Stimulated activated CD4-positive, alpha-beta T cell treated with anti-CD3 and anti-CD28 coated beads, Interleukin-1b, Interleukin-23, amount 100 ng/mL, for 48 hours (primary cell): ENCODE measurements around the gene ZSCAN5C.
"Not testable (repeated sequence)": the region's sequence is repeated elsewhere in the genome, so short reads cannot be mapped to it uniquely, and the experiment has no call there.

Experiments
- DNase-seq: peaks from one replicate; pipeline ENCODE4 v3.0.0-alpha.2; 2020

ZSCAN5C gene, protein sequence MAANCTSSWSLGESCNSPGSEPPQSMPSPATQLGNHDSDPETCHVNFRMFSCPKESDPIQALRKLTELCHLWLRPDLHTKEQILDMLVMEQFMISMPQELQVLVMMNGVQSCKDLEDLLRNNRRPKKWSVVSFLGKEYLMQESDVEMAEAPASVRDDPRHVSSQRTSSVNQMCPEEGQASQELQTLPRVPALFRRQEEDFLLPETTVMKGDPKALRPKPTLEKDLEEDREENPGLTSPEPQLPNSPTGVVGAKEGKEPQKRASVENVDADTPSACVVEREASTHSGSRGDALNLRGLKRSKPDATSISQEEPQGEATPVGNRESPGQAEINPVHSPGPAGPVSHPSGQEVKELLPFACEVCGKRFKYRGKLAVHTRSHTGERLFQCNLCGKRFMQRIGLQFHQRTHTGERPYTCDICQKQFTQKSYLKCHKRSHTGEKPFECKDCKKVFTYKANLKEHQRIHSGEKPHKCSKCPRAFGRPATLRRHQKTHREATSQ

DNA sequence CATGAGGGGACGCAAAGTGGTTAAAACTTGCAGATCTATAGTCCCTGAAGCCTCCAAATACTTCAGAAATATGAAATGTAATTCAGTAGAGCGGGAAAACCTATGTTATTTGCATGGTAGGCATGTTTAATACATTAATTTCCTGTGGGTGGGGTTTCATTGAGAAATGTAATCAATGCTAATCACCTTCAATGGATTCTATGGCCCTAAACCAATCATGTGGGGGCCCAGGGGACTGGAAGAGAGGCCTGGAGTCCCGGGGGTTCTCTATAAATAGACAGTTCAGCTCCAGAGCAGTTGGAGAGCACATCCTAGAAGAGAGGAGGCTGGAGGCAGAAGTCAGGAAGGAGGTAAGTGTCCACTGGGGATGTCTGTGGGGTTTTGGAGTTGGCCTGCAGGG, at the start of gene ZSCAN5C:
TSS of gene ZSCAN5C (plus strand) at position 301 of the 400 bp plus-strand sequence. CDS start 3,641 bp downstream, outside the sequence.
- DNase-seq: no peak

- DNase-seq: no peak
These were observed 49.4 kb upstream of the ZSCAN5C start for GRCh38 chr19:56152644-56153043.

DNA sequence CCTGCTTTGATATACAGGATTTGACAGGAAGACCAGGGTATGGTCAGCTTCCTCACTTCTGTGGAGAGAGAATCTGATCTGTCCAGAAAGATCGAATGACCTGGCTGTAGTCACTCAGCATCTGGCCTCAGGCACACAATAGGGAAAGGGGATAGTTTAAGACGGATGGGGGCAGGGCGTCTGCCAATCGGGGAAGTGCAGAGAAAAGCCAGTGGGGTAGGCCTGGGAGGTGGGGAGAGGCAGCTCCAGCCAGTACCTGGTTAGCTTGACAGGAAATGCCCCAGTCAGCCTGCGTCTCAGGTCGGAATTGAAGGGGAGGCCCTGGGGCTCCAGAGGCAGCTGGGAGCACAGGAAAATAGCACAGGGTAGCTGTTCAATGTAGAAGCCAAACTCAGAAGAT, 48.6 kb upstream of the ZSCAN5C start:
- DNase-seq: no peak

- DNase-seq: no peak
These were observed 46.9 kb upstream of the ZSCAN5C start for GRCh38 chr19:56155124-56155687.

DNA sequence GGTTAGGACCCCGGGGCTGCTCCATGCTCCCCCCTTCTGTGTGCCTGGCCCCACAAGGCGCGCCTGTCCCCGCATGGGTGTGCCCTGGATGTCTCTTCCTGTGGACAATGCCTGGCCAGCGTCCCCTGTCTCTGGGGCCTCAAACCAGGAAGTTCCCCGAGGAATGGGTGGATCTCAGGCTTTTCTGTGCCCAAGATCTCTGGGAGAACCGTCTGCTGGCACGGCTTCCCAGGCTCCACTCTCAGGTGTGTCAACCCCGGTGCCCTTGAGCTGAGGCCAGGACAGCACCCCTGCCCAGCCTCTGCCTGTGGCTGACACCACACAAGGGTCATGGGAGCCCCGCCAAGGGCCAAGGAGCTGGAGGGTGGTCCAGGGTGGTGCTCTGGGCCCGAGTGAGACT, 45.3 kb upstream of the ZSCAN5C start:
- no peak for DNase-seq

GRCh38 chr19:56158170-56158757, 43.8 kb upstream of the ZSCAN5C start:
- DNase-seq: no peak

- DNase-seq: no peak
These were observed 43.0 kb upstream of the ZSCAN5C start for GRCh38 chr19:56159009-56159559.

DNA sequence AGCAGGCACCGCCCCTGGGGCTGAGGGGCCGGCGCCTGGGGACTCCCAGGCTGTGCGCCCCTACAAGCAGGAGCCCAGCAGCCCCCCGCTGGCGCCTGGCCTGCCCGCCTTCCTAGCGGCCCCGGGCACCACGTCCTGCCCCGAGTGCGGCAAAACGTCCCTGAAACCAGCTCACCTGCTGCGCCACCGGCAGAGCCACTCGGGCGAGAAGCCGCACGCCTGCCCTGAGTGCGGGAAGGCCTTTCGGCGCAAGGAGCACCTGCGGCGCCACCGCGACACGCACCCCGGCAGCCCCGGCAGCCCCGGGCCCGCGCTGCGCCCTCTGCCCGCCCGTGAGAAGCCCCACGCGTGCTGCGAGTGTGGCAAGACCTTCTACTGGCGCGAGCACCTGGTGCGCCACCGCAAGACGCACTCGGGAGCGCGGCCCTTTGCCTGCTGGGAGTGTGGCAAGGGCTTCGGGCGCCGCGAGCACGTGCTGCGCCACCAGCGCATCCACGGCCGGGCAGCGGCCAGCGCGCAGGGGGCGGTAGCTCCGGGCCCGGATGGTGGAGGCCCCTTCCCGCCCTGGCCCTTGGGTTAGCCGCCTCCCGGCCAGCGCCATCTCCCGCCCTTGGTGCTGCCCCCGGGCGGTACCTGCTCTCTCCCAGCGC, 42.3 kb upstream of the ZSCAN5C start:
- no peak for DNase-seq

DNA sequence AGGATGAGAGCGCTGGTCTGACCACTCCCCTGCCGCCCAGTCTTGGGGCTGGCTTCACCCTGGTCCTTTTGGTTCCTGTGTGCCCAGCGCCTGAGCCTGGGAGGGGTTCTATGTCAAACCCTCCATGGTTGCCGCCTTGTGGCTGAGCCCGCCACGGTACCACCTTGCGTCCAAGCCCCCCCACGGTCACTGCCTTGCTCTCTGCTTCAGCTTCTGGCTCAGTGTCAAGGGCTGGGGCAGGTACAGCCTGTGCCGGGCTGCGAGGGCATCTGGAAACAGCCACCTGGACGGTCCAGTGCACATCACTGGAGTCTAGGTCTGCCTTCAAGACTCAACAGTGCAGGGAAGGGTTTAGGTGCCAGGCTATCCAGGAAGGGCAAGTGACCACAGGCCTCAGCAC, 40.5 kb upstream of the ZSCAN5C start:
- DNase-seq: no peak

DNA sequence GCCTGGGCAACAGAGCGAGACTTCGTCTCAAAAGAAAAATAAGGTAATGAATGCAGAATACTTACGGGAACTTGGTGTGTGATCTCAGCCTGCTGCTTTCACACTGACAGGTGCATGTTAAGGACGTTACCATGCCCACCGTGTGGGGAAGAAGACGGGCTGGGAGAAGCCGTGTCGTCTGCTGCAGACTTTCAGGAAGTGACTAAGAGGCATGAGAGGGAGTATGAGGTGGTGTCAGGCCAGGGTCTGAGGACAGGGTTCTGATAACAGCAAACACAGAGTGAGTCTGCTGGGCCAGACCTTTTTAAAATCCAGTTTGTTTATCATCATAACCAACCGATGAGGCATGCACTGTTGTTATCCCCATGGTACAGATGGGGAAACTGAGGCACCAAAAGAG, 39.8 kb upstream of the ZSCAN5C start:
- peak; percentile 68 for DNase-seq

DNA sequence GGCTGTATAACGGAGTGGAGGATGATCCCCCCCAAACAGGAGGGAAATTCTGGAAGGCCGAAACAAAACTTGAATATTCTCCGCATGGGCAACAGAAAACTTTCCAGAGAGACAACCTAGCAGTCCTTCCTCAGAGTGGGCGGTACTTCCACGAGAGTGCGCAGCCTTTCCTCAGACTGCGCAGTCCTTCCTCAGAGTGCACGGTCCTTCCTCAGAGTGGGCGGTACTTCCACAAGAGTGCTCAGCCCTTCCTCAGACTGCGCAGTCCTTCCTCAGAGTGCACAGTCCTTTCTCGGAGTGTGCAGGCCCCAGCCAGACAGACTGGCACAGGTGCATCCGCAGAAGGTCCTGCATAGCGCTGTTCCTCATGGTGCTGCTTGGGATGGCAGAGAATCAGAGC, 39.0 kb upstream of the ZSCAN5C start:
- no peak for DNase-seq

GRCh38 chr19:56167064-56167578, 35.0 kb upstream of the ZSCAN5C start:
- no peak for DNase-seq

DNA sequence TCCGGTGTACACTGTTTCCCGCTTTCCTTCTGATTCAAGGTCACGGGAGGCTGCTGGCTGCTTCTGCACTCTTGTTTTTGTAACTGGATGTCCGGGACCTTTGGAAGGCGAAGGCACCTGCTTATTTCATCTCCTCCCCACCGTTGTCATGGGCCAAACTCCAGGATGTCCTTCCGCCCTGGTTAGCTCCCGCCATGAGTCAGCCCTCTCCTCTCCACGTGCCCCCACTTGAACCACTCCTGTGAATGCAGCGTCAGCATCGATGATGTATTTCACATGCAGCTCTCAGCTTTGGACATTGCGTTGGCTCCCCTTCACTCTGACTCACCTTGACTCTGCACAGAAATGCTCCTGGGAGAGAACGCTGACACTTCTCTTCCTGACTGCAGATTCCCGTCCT, 31.8 kb upstream of the ZSCAN5C start:
- DNase-seq: no peak

- DNase-seq: no peak
These were observed 28.0 kb upstream of the ZSCAN5C start for GRCh38 chr19:56174086-56174485.

DNA sequence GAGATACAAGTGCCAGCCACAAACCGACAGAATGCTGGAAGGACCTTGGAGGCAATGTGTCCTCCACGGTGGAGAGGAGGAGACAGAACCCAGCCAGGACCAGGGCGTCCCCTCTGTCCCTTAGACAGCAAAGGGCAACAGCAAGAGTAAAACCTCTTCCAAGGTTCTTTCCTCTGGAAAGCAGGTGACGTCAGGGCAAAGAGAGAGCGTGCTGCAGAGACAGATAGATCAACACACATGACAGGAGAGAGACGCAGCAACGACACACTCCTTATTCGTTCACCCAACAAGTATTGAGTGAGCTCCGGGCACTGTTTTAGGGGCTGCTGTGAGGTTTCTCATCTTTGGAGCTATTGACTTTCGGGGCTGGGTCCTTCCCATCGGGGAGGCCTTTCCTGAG, 27.5 kb upstream of the ZSCAN5C start:
- DNase-seq: no peak

GRCh38 chr19:56175861-56176307, 26.2 kb upstream of the ZSCAN5C start, which contains the start of gene GALP:
Gene GALP (plus strand): TSS chr19:56176008. CDS start chr19:56177109, 1,101 bp downstream.
- not testable (repeated sequence) for DNase-seq

DNA sequence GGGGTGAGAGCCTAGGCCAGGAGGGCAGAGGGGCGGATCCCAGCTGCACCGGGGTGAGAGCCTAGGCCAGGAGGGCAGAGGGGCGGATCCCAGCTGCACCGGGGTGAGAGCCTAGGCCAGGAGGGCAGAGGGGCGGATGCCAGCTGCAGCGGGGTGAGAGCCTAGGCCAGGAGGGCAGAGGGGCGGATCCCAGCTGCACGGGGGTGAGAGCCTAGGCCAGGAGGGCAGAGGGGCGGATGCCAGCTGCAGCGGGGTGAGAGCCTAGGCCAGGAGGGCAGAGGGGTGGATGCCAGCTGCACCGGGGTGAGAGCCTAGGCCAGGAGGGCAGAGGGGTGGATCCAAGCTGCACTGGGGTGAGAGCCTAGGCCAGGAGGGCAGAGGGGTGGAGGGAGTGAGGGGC, 25.8 kb upstream of the ZSCAN5C start:
- not testable (repeated sequence) for DNase-seq

DNA sequence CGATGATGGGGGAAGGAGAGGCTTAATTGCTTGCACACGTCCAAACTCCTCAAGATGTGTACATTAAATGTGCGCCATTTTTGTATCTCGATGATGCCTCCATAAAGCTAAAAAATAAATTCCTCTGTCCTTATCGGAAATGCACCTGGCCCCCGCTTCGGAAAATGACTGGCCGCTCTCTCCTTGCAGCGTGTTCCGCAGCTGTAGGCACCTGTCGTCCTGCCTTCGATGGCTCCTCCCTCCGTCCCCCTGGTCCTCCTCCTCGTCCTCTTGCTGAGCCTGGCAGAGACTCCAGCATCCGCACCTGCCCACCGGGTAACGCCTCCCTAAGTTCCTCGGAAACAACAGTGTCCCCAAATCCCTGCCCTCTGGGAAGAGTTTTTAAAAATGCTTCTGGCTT, 25.2 kb upstream of the ZSCAN5C start:
- DNase-seq: no peak

GRCh38 chr19:56177564-56178243, 24.4 kb upstream of the ZSCAN5C start:
- DNase-seq: no peak

- no peak for DNase-seq
These were observed 12.3 kb upstream of the ZSCAN5C start for GRCh38 chr19:56189785-56190184.

DNA sequence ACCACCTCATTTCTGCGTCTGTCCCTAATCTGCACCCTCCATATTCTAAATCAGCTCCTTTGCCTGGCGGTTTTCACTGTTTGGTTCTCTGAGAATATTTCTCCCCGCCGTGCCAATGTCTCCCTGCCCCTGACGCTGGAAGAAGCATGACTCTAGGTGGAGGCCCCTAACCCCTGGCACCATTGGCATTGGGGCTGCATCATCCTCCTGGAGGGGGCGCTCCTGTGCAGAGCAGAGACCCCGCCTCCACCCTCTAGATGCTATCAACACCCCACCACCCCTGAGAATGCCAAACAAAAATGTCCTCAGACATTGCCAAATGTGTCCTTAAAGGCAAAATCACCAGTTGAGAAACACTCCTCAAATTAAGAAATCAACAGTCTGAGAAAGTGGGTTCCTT, 11.0 kb upstream of the ZSCAN5C start:
- DNase-seq: no peak

DNA sequence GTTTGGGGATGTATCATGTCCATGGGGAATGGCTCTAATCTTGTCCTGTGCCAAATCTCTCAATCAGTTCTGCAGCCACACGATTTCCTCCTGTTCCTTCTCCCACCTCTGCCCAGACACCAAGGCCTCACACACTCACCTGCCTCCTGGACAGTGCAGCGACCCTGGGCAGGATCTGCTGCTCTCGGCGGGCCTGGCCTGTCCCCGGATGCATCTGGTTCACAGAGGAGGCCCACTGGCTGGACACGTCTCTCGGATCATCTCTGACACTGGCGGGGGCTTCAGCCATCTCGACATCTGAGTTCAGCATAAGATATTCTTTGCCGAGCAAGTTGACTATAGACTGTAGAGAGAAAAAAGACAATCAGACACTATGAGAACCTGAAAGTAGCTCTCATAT, 10.4 kb upstream of the ZSCAN5C start:
- no peak for DNase-seq
